Stimulated activated CD4-positive, alpha-beta T cell treated with anti-CD3 and anti-CD28 coated beads, Interleukin-12 subunit alpha, Interleukin-12 subunit beta, amount 100 ng/mL, for 24 hours (primary cell): Measurements from ENCODE around the gene CMIP.
A peak's percentile ranks its signal among the peaks of the same experiment; 100 is the strongest.

Source experiments
- DNase-seq, 2 experiments: peaks; one replicate each; pipeline ENCODE4 v3.0.0-alpha.2; 2020; ENCODE audit warnings: low read depth in 2 of 2

CMIP gene

GRCh38 chr16:81480606-81481206, 36.1 kb downstream of the CMIP start:
- no peak for DNase-seq

GRCh38 chr16:81481207-81481821, 36.7 kb downstream of the CMIP start:
- no peak for DNase-seq

GRCh38 chr16:81482329-81483063, 37.9 kb downstream of the CMIP start:
- no peak for DNase-seq

- no peak for DNase-seq
These were observed 38.7 kb downstream of the CMIP start for GRCh38 chr16:81483064-81483969.

GRCh38 chr16:81483970-81484595, 39.5 kb downstream of the CMIP start:
- DNase-seq, result no peak

GRCh38 chr16:81484908-81485624, 40.5 kb downstream of the CMIP start:
- DNase-seq, result no peak

GRCh38 chr16:81485824-81486539, 41.4 kb downstream of the CMIP start:
- no peak for DNase-seq

GRCh38 chr16:81486540-81487061, 42.0 kb downstream of the CMIP start:
- no peak for DNase-seq

- no peak for DNase-seq
These were observed 42.7 kb downstream of the CMIP start for GRCh38 chr16:81487301-81487720.

GRCh38 chr16:81488687-81489411, 44.2 kb downstream of the CMIP start:
- no peak for DNase-seq

- DNase-seq, result no peak
These were observed 45.1 kb downstream of the CMIP start for GRCh38 chr16:81489547-81490267.

- no peak for DNase-seq
These were observed 47.1 kb downstream of the CMIP start for GRCh38 chr16:81491541-81492188.

GRCh38 chr16:81492311-81492761, 47.7 kb downstream of the CMIP start:
- no peak for DNase-seq

- DNase-seq, result no peak
These were observed 48.6 kb downstream of the CMIP start for GRCh38 chr16:81492965-81493754.

GRCh38 chr16:81493755-81494433, 49.3 kb downstream of the CMIP start:
- peak; percentile 22 to 32 for DNase-seq

GRCh38 chr16:81494434-81494806, 49.8 kb downstream of the CMIP start:
- no peak for DNase-seq

- DNase-seq, result no peak
These were observed 50.3 kb downstream of the CMIP start for GRCh38 chr16:81494888-81495287.
